ENCODE data around the gene ZDHHC9. TPM values are rescaled to one million over a fixed set of nuclear protein-coding genes. Genes with fewer than 3 reads are reported as not detected.
A peak's percentile ranks its signal among the peaks of the same experiment; 100 is the strongest.

ZDHHC9 gene
- polyA plus RNA-seq, 4 donors = 17.2 to 71.0 (median 23.4) TPM

- Histone ChIP-seq H3K4me3 (ENCODE audit: low read depth in 1 of 3, low read length in 3 of 3) (no peak overlapping the region), H3K27ac (ENCODE audit: low read depth in 1 of 3, low read length in 2 of 3) (no peak overlapping the region), H3K27me3 (ENCODE audit: control insufficient read depth in 3 of 3, insufficient read depth in 3 of 3, low read length in 3 of 3) (no peaks in the 10 kb centered on the region), H3K4me1 (ENCODE audit: control insufficient read depth in 3 of 3, insufficient read depth in 2 of 3, low read depth in 1 of 3, low read length in 2 of 3) (no peaks in the 10 kb centered on the region), H3K36me3 (ENCODE audit: control insufficient read depth in 3 of 3, insufficient read depth in 2 of 3, low read depth in 1 of 3, low read length in 3 of 3) (peaks cover 0 to 23% (median 0%) of the 10 kb centered on the region in 3 donors), H3K9me3 (ENCODE audit: control insufficient read depth in 2 of 2, insufficient read depth in 1 of 2, low read depth in 1 of 2, low read length in 1 of 2) (no peaks in the 10 kb centered on the region)
- WGBS, 3 donors = 79 to 81% methylated on average over 1 of the region's 1 CpG; no CpG with 5 or more reads in 1 of the 3 donors
- no peak for DNase-seq
- no peak for FAIRE-seq
Observed at GRCh38 chrX:129795584-129795983, 48.1 kb downstream of the ZDHHC9 start.

- 17 to 67% (median 59%) methylated on average over 4 to 20 of the region's 20 CpGs for WGBS, 3 donors
- Histone ChIP-seq H3K27ac (ENCODE audit: low read depth in 1 of 3, low read length in 2 of 3) (no peak overlapping the region), H3K36me3 (ENCODE audit: control insufficient read depth in 3 of 3, insufficient read depth in 2 of 3, low read depth in 1 of 3, low read length in 3 of 3) (peaks cover 0 to 20% (median 0%) of the 10 kb centered on the region in 3 donors), H3K4me3 (ENCODE audit: low read depth in 1 of 3, low read length in 3 of 3) (no peak overlapping the region), H3K9me3 (ENCODE audit: control insufficient read depth in 2 of 2, insufficient read depth in 1 of 2, low read depth in 1 of 2, low read length in 1 of 2) (no peaks in the 10 kb centered on the region), H3K27me3 (ENCODE audit: control insufficient read depth in 3 of 3, insufficient read depth in 3 of 3, low read length in 3 of 3) (no peaks in the 10 kb centered on the region), H3K4me1 (ENCODE audit: control insufficient read depth in 3 of 3, insufficient read depth in 2 of 3, low read depth in 1 of 3, low read length in 2 of 3) (no peaks in the 10 kb centered on the region)
- peak in 1 of 2 donors; percentile 26 for DNase-seq
- FAIRE-seq = no peak
Observed at GRCh38 chrX:129793604-129794191, 50.0 kb downstream of the ZDHHC9 start.

- WGBS, 3 donors = 88 to 95% (median 91%) methylated on average over 17 to 18 of the region's 18 CpGs
- no peak for FAIRE-seq
Observed at GRCh38 chrX:129792586-129793291, 50.9 kb downstream of the ZDHHC9 start.

GRCh38 chrX:129791961-129792570, 51.6 kb downstream of the ZDHHC9 start:
- Histone ChIP-seq H3K36me3 (ENCODE audit: control insufficient read depth in 3 of 3, insufficient read depth in 2 of 3, low read depth in 1 of 3, low read length in 3 of 3) (peaks cover 0 to 7% (median 0%) of the 10 kb centered on the region in 3 donors), H3K27me3 (ENCODE audit: control insufficient read depth in 3 of 3, insufficient read depth in 3 of 3, low read length in 3 of 3) (no peaks in the 10 kb centered on the region), H3K27ac (ENCODE audit: low read depth in 1 of 3, low read length in 2 of 3) (no peak overlapping the region), H3K4me1 (ENCODE audit: control insufficient read depth in 3 of 3, insufficient read depth in 2 of 3, low read depth in 1 of 3, low read length in 2 of 3) (no peaks in the 10 kb centered on the region), H3K9me3 (ENCODE audit: control insufficient read depth in 2 of 2, insufficient read depth in 1 of 2, low read depth in 1 of 2, low read length in 1 of 2) (no peaks in the 10 kb centered on the region), H3K4me3 (ENCODE audit: low read depth in 1 of 3, low read length in 3 of 3) (no peak overlapping the region)
- FAIRE-seq (no peak), DNase-seq (no peak)
- WGBS, 3 donors = 40 to 72% (median 64%) methylated on average over 11 of the region's 11 CpGs

More at GRCh38 chrX:129792586-129793291, 50.9 kb downstream of the ZDHHC9 start:
- Histone ChIP-seq H3K9me3 (ENCODE audit: control insufficient read depth in 2 of 2, insufficient read depth in 1 of 2, low read depth in 1 of 2, low read length in 1 of 2) (no peaks in the 10 kb centered on the region), H3K4me3 (ENCODE audit: low read depth in 1 of 3, low read length in 3 of 3) (no peak overlapping the region), H3K27me3 (ENCODE audit: control insufficient read depth in 3 of 3, insufficient read depth in 3 of 3, low read length in 3 of 3) (no peaks in the 10 kb centered on the region), H3K36me3 (ENCODE audit: control insufficient read depth in 3 of 3, insufficient read depth in 2 of 3, low read depth in 1 of 3, low read length in 3 of 3) (peaks cover 0 to 12% (median 0%) of the 10 kb centered on the region in 3 donors), H3K4me1 (ENCODE audit: control insufficient read depth in 3 of 3, insufficient read depth in 2 of 3, low read depth in 1 of 3, low read length in 2 of 3) (no peaks in the 10 kb centered on the region), H3K27ac (ENCODE audit: low read depth in 1 of 3, low read length in 2 of 3) (no peak overlapping the region)
- no peak for DNase-seq

GRCh38 chrX:129791336-129791735, 52.4 kb downstream of the ZDHHC9 start:
- 88 to 92% (median 90%) methylated on average over 8 of the region's 8 CpGs for WGBS, 3 donors
- Histone ChIP-seq H3K4me3 (ENCODE audit: low read depth in 1 of 3, low read length in 3 of 3) (no peak overlapping the region), H3K9me3 (ENCODE audit: control insufficient read depth in 2 of 2, insufficient read depth in 1 of 2, low read depth in 1 of 2, low read length in 1 of 2) (no peaks in the 10 kb centered on the region), H3K4me1 (ENCODE audit: control insufficient read depth in 3 of 3, insufficient read depth in 2 of 3, low read depth in 1 of 3, low read length in 2 of 3) (no peaks in the 10 kb centered on the region), H3K27me3 (ENCODE audit: control insufficient read depth in 3 of 3, insufficient read depth in 3 of 3, low read length in 3 of 3) (no peaks in the 10 kb centered on the region), H3K27ac (ENCODE audit: low read depth in 1 of 3, low read length in 2 of 3) (no peak overlapping the region), H3K36me3 (ENCODE audit: control insufficient read depth in 3 of 3, insufficient read depth in 2 of 3, low read depth in 1 of 3, low read length in 3 of 3) (peaks cover 0 to 6% (median 0%) of the 10 kb centered on the region in 3 donors)
- DNase-seq (no peak), FAIRE-seq (no peak)

- Histone ChIP-seq H3K9me3 (ENCODE audit: control insufficient read depth in 2 of 2, insufficient read depth in 1 of 2, low read depth in 1 of 2, low read length in 1 of 2) (no peaks in the 10 kb centered on the region), H3K27ac (ENCODE audit: low read depth in 1 of 3, low read length in 2 of 3) (no peak overlapping the region), H3K4me3 (ENCODE audit: low read depth in 1 of 3, low read length in 3 of 3) (no peak overlapping the region), H3K27me3 (ENCODE audit: control insufficient read depth in 3 of 3, insufficient read depth in 3 of 3, low read length in 3 of 3) (no peaks in the 10 kb centered on the region), H3K36me3 (ENCODE audit: control insufficient read depth in 3 of 3, insufficient read depth in 2 of 3, low read depth in 1 of 3, low read length in 3 of 3) (peaks cover 0 to 5% (median 0%) of the 10 kb centered on the region in 3 donors), H3K4me1 (ENCODE audit: control insufficient read depth in 3 of 3, insufficient read depth in 2 of 3, low read depth in 1 of 3, low read length in 2 of 3) (no peaks in the 10 kb centered on the region)
- WGBS, 3 donors = 86 to 99% (median 88%) methylated on average over 8 to 9 of the region's 9 CpGs
- DNase-seq (no peak), FAIRE-seq (no peak)
Observed at GRCh38 chrX:129790808-129791207, 52.9 kb downstream of the ZDHHC9 start.

GRCh38 chrX:129790146-129790545, 53.5 kb downstream of the ZDHHC9 start:
- WGBS, 3 donors = 76 to 80% (median 78%) methylated on average over 3 of the region's 3 CpGs
- Histone ChIP-seq H3K27me3 (ENCODE audit: control insufficient read depth in 3 of 3, insufficient read depth in 3 of 3, low read length in 3 of 3) (no peaks in the 10 kb centered on the region), H3K27ac (ENCODE audit: low read depth in 1 of 3, low read length in 2 of 3) (no peak overlapping the region), H3K4me1 (ENCODE audit: control insufficient read depth in 3 of 3, insufficient read depth in 2 of 3, low read depth in 1 of 3, low read length in 2 of 3) (no peaks in the 10 kb centered on the region), H3K36me3 (ENCODE audit: control insufficient read depth in 3 of 3, insufficient read depth in 2 of 3, low read depth in 1 of 3, low read length in 3 of 3) (peaks cover 0 to 2% (median 0%) of the 10 kb centered on the region in 3 donors), H3K9me3 (ENCODE audit: control insufficient read depth in 2 of 2, insufficient read depth in 1 of 2, low read depth in 1 of 2, low read length in 1 of 2) (no peaks in the 10 kb centered on the region), H3K4me3 (ENCODE audit: low read depth in 1 of 3, low read length in 3 of 3) (no peak overlapping the region)
- no peak for DNase-seq
- no peak for FAIRE-seq

- Histone ChIP-seq H3K27me3 (ENCODE audit: control insufficient read depth in 3 of 3, insufficient read depth in 3 of 3, low read length in 3 of 3) (no peaks in the 10 kb centered on the region), H3K4me1 (ENCODE audit: control insufficient read depth in 3 of 3, insufficient read depth in 2 of 3, low read depth in 1 of 3, low read length in 2 of 3) (no peaks in the 10 kb centered on the region), H3K36me3 (ENCODE audit: control insufficient read depth in 3 of 3, insufficient read depth in 2 of 3, low read depth in 1 of 3, low read length in 3 of 3) (no peaks in the 10 kb centered on the region), H3K4me3 (ENCODE audit: low read depth in 1 of 3, low read length in 3 of 3) (no peak overlapping the region), H3K9me3 (ENCODE audit: control insufficient read depth in 2 of 2, insufficient read depth in 1 of 2, low read depth in 1 of 2, low read length in 1 of 2) (no peaks in the 10 kb centered on the region), H3K27ac (ENCODE audit: low read depth in 1 of 3, low read length in 2 of 3) (no peak overlapping the region)
- no peak for DNase-seq
- no peak for FAIRE-seq
- 74 to 79% (median 75%) methylated on average over 5 to 6 of the region's 6 CpGs for WGBS, 3 donors
Observed at GRCh38 chrX:129788527-129788926, 55.2 kb downstream of the ZDHHC9 start.

Data from small intestine (tissue), 7 donors.